Epidermal melanocyte (primary cell): ENCODE results near the gene ZNF423.

Experiments
- DNase-seq: peaks from one replicate; pipeline ENCODE4 v3.0.0; 2011; ENCODE audit warnings: low spot score; ENCODE audit not compliant: insufficient read length

The ZNF423 gene

GRCh38 chr16:49849037-49849753 lies 6.7 kb downstream of the ZNF423 start:
- DNase-seq = no peak

DNA sequence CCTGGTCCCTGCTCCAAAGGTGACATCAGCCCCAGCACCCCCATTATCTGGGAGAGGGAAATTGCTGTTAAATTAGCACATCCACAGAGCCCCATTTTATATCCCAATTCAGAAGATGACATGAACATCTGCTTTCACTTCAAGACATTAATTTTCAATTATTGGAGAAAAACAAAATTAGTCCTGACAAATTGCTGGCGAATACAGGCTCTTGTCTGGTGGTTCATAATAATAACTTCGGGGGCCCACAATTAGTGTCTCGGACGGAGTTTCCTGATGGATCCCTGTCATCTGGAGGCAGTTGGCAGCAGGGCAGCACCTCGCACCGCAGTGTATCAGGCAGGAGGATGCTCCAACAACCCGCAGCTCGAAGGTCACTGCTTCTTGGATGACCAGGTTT lies 7.4 kb downstream of the ZNF423 start:
- DNase-seq = no peak

GRCh38 chr16:49846800-49847199 lies 9.1 kb downstream of the ZNF423 start:
- no peak for DNase-seq

GRCh38 chr16:49844359-49844758 lies 11.6 kb downstream of the ZNF423 start:
- no peak for DNase-seq

GRCh38 chr16:49843758-49844157 lies 12.2 kb downstream of the ZNF423 start:
- no peak for DNase-seq

DNA sequence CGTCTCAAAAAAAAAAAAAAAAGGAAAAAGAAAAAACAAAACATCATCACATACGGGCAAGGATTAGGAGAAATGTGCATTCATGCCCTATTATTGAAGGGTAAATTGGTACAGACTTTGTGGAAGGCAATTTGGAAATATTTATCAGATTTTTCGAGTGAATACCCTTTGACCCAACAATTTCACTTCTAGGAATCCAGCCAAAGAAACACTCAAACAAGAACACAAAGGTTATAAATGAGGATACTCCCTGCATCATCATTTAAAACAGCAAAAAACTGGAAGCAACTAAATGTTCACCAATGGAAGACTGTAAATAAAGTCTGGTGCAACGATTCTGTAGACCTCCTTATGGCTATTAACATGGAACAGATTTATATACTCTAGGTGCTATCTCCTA lies 12.9 kb downstream of the ZNF423 start:
- no peak for DNase-seq

GRCh38 chr16:49839017-49839825 lies 16.7 kb downstream of the ZNF423 start:
- DNase-seq = no peak

DNA sequence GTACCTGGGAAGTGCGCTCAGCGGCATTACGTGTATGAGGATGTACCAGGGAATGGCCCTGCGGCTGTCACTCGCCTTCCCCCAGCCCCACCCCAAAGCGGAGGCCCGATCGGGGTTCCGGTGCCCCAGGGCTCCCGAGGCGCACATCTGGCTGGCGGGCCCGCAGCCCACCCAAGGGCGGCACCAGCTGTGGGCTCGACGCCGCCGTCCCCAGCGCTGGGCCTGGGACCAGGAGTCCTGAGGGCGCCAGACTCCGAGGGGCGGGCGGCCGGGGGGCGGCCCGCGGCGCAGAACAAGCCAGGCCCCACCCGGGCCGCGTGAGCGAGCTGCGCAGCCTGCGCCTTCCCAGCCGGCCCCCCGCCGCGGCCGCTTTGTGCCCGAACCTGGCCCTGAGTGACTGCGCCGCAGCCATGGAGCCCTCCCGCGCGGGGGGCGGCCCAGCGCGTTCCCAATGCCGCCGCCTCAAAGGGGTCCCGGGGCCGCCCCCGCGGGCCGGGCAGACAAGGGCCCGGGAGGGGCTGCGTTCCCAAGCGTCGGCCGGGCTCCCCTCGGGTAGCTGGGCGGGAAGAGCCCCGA lies 17.4 kb downstream of the ZNF423 start:
- DNase-seq = no peak

DNA sequence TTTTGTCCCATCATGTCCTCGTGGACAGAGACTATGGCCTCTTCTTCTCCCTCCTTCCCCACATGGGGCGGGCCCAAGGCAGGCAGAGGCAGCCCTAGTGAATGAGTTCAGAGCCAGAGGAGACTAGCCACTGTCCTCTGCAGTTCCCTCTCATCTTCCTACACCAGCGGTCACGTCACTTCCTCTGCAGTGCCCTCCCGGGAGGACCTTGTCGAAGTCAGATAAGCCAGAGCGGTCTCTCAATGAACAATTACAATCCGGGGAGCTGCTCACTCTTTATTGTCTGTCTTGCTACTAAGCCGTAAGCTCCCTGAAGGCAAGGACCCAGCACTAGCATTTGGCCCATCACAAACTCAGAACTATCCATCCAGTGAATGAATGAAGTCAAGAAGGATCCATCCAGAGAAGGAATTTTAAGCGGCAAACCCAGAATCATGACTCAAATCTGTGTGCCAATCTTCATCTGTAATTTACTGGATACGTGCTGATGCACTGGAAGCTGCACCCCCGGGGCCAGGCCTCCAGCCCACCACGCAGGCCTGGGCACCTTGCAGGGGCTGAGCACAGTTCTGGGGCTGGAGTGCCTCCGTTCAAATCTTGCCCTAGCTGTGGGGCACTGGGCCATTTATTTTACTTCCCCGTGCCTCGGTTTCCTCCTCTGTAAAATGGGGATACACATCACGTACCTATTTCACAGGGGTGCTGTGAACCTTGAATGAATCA lies 18.1 kb downstream of the ZNF423 start:
- DNase-seq = no peak

- DNase-seq = no peak
These were observed 19.2 kb downstream of the ZNF423 start for GRCh38 chr16:49836668-49837067.

DNA sequence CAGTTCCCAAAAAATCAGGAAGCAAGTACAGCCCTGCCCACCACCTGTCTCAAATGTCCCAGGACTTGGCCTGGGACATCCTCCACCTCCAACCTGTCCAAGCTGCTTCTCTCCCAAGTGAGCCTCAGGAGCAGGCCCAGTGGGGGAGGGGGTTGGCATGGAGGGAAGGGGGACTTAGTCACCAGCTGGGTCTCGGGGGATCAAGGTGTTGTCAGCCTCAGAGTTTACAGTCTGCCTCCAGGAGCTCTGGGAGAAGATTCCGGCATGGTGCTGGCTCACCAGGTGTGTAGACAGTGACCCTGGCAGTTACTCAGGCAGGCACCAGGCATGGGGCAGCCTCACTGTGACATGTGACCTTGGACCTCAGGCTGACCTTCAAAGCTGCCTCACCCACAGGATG lies 19.7 kb downstream of the ZNF423 start:
- no peak for DNase-seq

DNA sequence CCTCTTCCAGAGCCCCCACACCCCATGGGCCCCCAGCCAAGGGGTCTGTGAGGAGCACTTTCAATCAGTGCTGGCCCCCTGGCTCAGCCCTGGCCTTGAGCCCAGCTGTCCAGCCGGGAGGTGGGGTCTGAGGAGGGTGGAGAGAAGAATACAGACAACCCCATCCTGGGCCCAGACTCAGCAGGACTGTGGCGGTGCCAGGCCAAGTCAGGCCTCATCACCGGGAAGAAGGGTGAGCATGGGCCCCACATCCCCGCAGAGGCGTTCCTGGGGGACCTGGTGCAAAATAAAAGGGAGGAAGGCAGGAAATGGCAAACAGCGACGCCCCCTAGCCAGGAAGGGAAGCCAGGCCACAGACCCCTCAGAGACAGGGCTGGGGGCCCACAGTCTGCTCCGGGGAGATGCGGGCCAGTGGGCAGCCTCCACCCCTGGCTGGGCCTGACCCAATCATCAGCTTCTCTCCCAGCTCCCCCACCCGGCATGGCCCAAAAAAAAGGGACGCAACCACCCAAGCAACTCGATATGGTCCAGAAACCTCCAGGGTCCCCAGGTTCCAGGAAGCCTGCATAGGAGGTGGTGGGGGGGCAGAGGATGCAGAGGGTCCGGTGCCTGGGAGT lies 20.6 kb downstream of the ZNF423 start:
- DNase-seq = no peak

GRCh38 chr16:49834531-49835151 lies 21.3 kb downstream of the ZNF423 start:
- no peak for DNase-seq

GRCh38 chr16:49833796-49834530 lies 21.9 kb downstream of the ZNF423 start:
- DNase-seq = no peak

- no peak for DNase-seq
These were observed 22.8 kb downstream of the ZNF423 start for GRCh38 chr16:49833085-49833484.

GRCh38 chr16:49832177-49832576 lies 23.7 kb downstream of the ZNF423 start:
- no peak for DNase-seq

GRCh38 chr16:49830873-49831272 lies 25.0 kb downstream of the ZNF423 start:
- no peak for DNase-seq

GRCh38 chr16:49828533-49829267 lies 27.2 kb downstream of the ZNF423 start:
- no peak for DNase-seq

- DNase-seq = no peak
These were observed 28.0 kb downstream of the ZNF423 start for GRCh38 chr16:49827805-49828438.
